B cell (primary cell): ENCODE measurements around the gene PARP12. TPM values are rescaled to one million over a fixed set of nuclear protein-coding genes. Genes with fewer than 3 reads are reported as not detected.

ENCODE experiments used
- ATAC-seq: fragments of 200-7000 bp; cut with Tn5 transposase; one replicate; pipeline ENCODE4 v1.10.0; 2021; ENCODE audit warnings: low read depth, mild to moderate bottlenecking, moderate number of reproducible peaks, moderate library complexity
- CTCF ChIA-PET: fragments of 350-600 bp; sonication (Branson Sonifier 250); formaldehyde crosslinking; loops from one replicate; lab custom pipeline; 2021; ENCODE audit warnings: antibody characterized with exemption, inconsistent platforms; lab: Charles Lee
- POLR2A ChIA-PET: fragments of 350-600 bp; sonication (Branson Sonifier 250); formaldehyde crosslinking; loops from one replicate; lab custom pipeline; 2021; ENCODE audit warnings: antibody characterized with exemption; lab: Charles Lee
- DNase-seq: peaks from one replicate; pipeline ENCODE4 v3.0.0; 2013
- H2AFZ ChIP-seq: 2 replicates; pipeline ENCODE4 v1.6.1; 2012; ENCODE audit warnings: mild to moderate bottlenecking, low read depth, low read length; ENCODE audit not compliant: insufficient read depth, poor library complexity, severe bottlenecking
- H3K27ac ChIP-seq, 2 donors: 1 replicate in 1 of 2; 2 replicates in 1 of 2; pipeline ENCODE4 v1.5.1; 2012 to 2013; ENCODE audit warnings: low read length in 2 of 2, mild to moderate bottlenecking in 2 of 2, moderate library complexity in 1 of 2
- H3K27me3 ChIP-seq, 4 experiments: fragments of 200-600 bp in 1 of 4; sonication (generic) in 1 of 4; replicated peaks in 1 of 4; 1 replicate in 2 of 4; 2 replicates in 2 of 4; pipeline versions ENCODE4 v1.6.1 to v1.7.0; 2013 to 2016; ENCODE audit warnings: low read length in 3 of 4, mild to moderate bottlenecking in 2 of 4, mixed read lengths in 1 of 4, moderate library complexity in 1 of 4; ENCODE audit not compliant: insufficient read depth in 4 of 4, control insufficient read depth in 3 of 4; ENCODE audit errors: control extremely low read depth in 1 of 4
- H3K36me3 ChIP-seq, 2 experiments: replicated peaks in 1 of 2; 1 replicate in 1 of 2; 2 replicates in 1 of 2; pipeline versions ENCODE4 v1.6.1 to v1.7.1; 2013; ENCODE audit warnings: low read length in 1 of 2; ENCODE audit not compliant: insufficient read depth in 2 of 2, control insufficient read depth in 1 of 2; ENCODE audit errors: control extremely low read depth in 1 of 2, extremely low read depth in 1 of 2
- H3K4me1 ChIP-seq, 2 donors: fragments of 200-600 bp in 1 of 2; sonication (generic) in 1 of 2; 1 replicate in 1 of 2; 2 replicates in 1 of 2; pipeline versions ENCODE4 v1.5.1 to v1.6.1; 2013 to 2017; ENCODE audit warnings: low read length in 2 of 2; ENCODE audit not compliant: control insufficient read depth in 2 of 2, insufficient read depth in 2 of 2
- H3K4me2 ChIP-seq: replicated peaks from 2 replicates; pipeline ENCODE3; 2012; ENCODE audit warnings: mild to moderate bottlenecking, low read depth, low read length; ENCODE audit not compliant: poor library complexity, severe bottlenecking
- H3K4me3 ChIP-seq, 5 experiments: fragments of 200-600 bp in 1 of 5; sonication (generic) in 1 of 5; 1 replicate in 3 of 5; 2 replicates in 2 of 5; pipeline versions ENCODE4 v1.5.1 to v1.7.0; 2011 to 2016; ENCODE audit warnings: low read length in 4 of 5, mild to moderate bottlenecking in 4 of 5, low read depth in 2 of 5, control low read depth in 1 of 5, moderate library complexity in 1 of 5; ENCODE audit not compliant: insufficient read depth in 1 of 5; ENCODE audit errors: control extremely low read depth in 1 of 5, extremely low read depth in 1 of 5
- H3K79me2 ChIP-seq: fragments of 200-600 bp; sonication (generic); one replicate; pipeline ENCODE4 v1.6.0; 2016; ENCODE audit warnings: low read length; ENCODE audit not compliant: control insufficient read depth, insufficient read depth
- H3K9ac ChIP-seq: fragments of 200-600 bp; sonication (generic); 2 replicates; pipeline ENCODE4 v1.6.1; 2017; ENCODE audit warnings: mild to moderate bottlenecking, low read length, moderate library complexity
- H3K9me3 ChIP-seq, 3 donors: one replicate each; pipeline versions ENCODE4 v1.6.1 to v1.7.1; 2013; ENCODE audit warnings: low read length in 2 of 3; ENCODE audit not compliant: control insufficient read depth in 2 of 3, insufficient read depth in 1 of 3; ENCODE audit errors: control extremely low read depth in 1 of 3
- H4K20me1 ChIP-seq: 2 replicates; pipeline ENCODE4 v1.6.0; 2012; ENCODE audit warnings: mild to moderate bottlenecking, low read length; ENCODE audit not compliant: insufficient read depth, control insufficient read depth, poor library complexity, severe bottlenecking
- H3K27ac Mint-ChIP-seq: one replicate; pipeline ENCODE4 v1.8.0; 2021; ENCODE audit warnings: mixed read lengths
- H3K27me3 Mint-ChIP-seq: one replicate; pipeline ENCODE4 v1.8.0; 2021; ENCODE audit warnings: mixed read lengths
- H3K4me1 Mint-ChIP-seq: one replicate; pipeline ENCODE4 v1.8.0; 2021; ENCODE audit warnings: mixed read lengths
- H3K4me3 Mint-ChIP-seq: one replicate; pipeline ENCODE4 v1.8.0; 2021; ENCODE audit warnings: mixed read lengths
- H3K9me3 Mint-ChIP-seq: one replicate; pipeline ENCODE4 v1.8.0; 2022; ENCODE audit warnings: mixed read lengths; ENCODE audit not compliant: insufficient read depth
- EZH2 ChIP-seq: IDR thresholded peaks from 2 replicates; pipeline ENCODE4 v1.6.1; 2012; ENCODE audit warnings: borderline replicate concordance, low read depth, mild to moderate bottlenecking, moderate library complexity, low read length; ENCODE audit not compliant: insufficient read depth, poor library complexity, severe bottlenecking
- WGBS: methylation state at CpG from one replicate; pipeline ENCODE4 v1.1.5; 2013; ENCODE audit warnings: missing lambda C conversion rate; ENCODE audit not compliant: insufficient coverage; 5-methylcytosine and 5-hydroxymethylcytosine counted together
- intact Hi-C: fragments of 100-400 bp; cut with micrococcal nuclease; formaldehyde crosslinking; loops from one replicate; pipeline ENCODE4 v1.10.0; 2022
- polyA plus RNA-seq: library from polyadenylated mRNA; depleted of rRNA; stranded (reverse); fragments of >200 nt; gene quantifications from 2 replicates; pipeline ENCODE4 v1.2.3, GENCODE V29; 2012
- total RNA-seq, 2 donors: library from RNA; stranded (reverse); fragments of 120-200 nt in 1 of 2; gene quantifications; 1 replicate in 1 of 2; 2 replicates in 1 of 2; pipeline versions ENCODE4 v1.2.3 to v1.2.4, GENCODE V29; 2013 to 2022
- TF ChIP-seq, protein P1 (sequence below): fragments of 200-600 bp; IDR thresholded peaks from one replicate; pipeline ENCODE4 v1.8.0; 2022; ENCODE audit warnings: antibody characterized with exemption, mild to moderate bottlenecking

The PARP12 gene
- total and polyA plus RNA-seq, 2 donors (not counting 1 experiment from before 2014, with no cell fraction given) = 170 to 177 TPM

DNA sequence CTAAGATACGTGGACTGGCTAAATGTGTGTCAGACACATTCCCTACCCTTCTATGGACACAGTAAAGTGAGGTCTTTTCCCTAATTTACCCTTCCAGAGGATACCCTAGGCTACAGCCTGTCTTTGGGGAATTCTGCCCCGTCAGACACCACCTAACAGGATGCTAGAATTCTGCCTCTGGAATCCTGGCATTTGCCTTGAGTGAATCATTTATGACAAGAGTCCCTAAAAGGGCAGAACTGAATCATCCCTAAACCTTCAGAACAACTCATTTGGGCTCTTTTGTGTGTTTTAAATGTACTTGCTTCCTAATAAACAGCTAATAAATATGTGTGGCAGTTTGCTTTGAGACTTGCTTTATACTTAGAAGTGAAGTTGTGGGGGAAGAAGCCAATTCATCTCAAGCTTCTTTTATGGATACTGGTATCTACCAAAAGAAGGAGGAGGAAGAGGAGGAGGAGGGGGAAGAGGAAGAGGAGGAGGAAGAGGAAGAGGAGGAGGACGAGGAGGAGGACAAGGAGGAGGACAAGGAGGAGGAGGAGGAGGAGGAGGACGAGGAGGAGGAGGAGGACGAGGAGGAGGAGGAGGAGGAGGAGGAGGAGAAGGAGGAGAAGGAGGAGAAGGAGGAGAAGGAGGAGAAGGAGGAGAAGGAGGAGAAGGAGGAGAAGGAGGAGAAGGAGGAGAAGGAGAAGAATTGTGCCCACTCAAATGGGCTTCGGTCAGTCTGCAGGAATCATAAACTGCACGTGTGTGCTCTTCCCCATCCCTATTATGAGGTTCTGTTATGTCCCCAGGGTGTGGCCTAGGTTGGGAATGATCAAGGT is 27.1 kb downstream of the PARP12 start:
- H3K79me2 ChIP-seq = peaks cover 7% of the 10 kb centered on the region
- 97% methylated on average over 3 of the region's 7 CpGs for WGBS
- no peak overlapping the region for H3K27ac Mint-ChIP-seq
- intact Hi-C loops = no loop called here
- H3K4me3 ChIP-seq = no peak overlapping the region
- no peaks in the 10 kb centered on the region for H3K27me3 ChIP-seq
- no peak overlapping the region for H3K27ac ChIP-seq
- ATAC-seq = no peak
- H3K4me1 ChIP-seq = peaks cover 9 to 15% of the 10 kb centered on the region in 2 donors
- H3K4me2 ChIP-seq = no peak overlapping the region
- H3K27me3 Mint-ChIP-seq = no peaks in the 10 kb centered on the region
- no peaks in the 10 kb centered on the region for H3K9me3 Mint-ChIP-seq
- TF ChIP-seq, protein P1, sequence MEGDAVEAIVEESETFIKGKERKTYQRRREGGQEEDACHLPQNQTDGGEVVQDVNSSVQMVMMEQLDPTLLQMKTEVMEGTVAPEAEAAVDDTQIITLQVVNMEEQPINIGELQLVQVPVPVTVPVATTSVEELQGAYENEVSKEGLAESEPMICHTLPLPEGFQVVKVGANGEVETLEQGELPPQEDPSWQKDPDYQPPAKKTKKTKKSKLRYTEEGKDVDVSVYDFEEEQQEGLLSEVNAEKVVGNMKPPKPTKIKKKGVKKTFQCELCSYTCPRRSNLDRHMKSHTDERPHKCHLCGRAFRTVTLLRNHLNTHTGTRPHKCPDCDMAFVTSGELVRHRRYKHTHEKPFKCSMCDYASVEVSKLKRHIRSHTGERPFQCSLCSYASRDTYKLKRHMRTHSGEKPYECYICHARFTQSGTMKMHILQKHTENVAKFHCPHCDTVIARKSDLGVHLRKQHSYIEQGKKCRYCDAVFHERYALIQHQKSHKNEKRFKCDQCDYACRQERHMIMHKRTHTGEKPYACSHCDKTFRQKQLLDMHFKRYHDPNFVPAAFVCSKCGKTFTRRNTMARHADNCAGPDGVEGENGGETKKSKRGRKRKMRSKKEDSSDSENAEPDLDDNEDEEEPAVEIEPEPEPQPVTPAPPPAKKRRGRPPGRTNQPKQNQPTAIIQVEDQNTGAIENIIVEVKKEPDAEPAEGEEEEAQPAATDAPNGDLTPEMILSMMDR = no peak
- TF ChIP-seq EZH2 = no peak
- H4K20me1 ChIP-seq = peaks cover 40% of the 10 kb centered on the region
- DNase-seq = no peak
- no peak overlapping the region for H3K9ac ChIP-seq
- H3K4me1 Mint-ChIP-seq = peaks cover 21% of the 10 kb centered on the region
- ChIA-PET POLR2A (interaction anchor here (0.6 to 0.7 kb wide), 2 partner anchors 286 to 362 kb away, joined by 3 to 9 read pairs; no protein-coding TSS in a partner anchor), CTCF (no interaction called here)
- H3K36me3 ChIP-seq = peaks cover 0 to 62% of the 10 kb centered on the region in 2 experiments
- H3K4me3 Mint-ChIP-seq = no peak overlapping the region
- no peak overlapping the region for H2AFZ ChIP-seq
- no peaks in the 10 kb centered on the region for H3K9me3 ChIP-seq

DNA sequence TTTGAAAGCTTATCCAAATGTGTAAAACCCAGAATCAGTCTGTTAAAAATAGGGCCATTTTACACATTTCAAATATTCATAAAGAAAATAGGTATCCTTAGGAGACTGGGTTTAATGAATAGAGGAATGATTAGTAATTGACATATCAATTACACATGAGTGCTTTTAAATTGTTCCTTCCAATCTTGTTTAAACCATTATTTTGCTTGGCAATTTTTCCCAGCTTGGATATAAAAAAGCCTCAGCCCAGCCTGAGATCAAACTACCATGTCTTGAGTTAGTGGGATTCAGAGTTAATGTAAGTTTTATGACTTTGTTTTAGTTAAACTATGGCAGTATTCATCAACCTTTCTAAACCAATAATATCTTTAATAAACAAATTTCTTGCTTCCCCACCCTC is 28.3 kb downstream of the PARP12 start:
- peaks cover 21% of the 10 kb centered on the region for H3K4me1 Mint-ChIP-seq
- Histone ChIP-seq H3K9me3 (no peaks in the 10 kb centered on the region), H3K36me3 (peaks cover 0 to 54% of the 10 kb centered on the region in 2 experiments), H3K27ac (no peak overlapping the region), H2AFZ (no peak overlapping the region), H3K4me3 (no peak overlapping the region), H3K4me1 (peaks cover 9 to 15% of the 10 kb centered on the region in 2 donors), H3K4me2 (no peak overlapping the region), H3K27me3 (no peaks in the 10 kb centered on the region), H3K9ac (no peak overlapping the region), H3K79me2 (no peaks in the 10 kb centered on the region), H4K20me1 (peaks cover 30% of the 10 kb centered on the region)
- H3K9me3 Mint-ChIP-seq = no peaks in the 10 kb centered on the region
- DNase-seq (no peak), ATAC-seq (no peak)
- ChIA-PET POLR2A (no interaction called here), CTCF (interaction anchor here (1.4 kb wide), 1 partner anchor 28 kb away, joined by 4 read pairs; the partner anchor contains the start of gene PARP12)
- intact Hi-C loops = no loop called here
- no peak overlapping the region for H3K27ac Mint-ChIP-seq
- H3K27me3 Mint-ChIP-seq = no peaks in the 10 kb centered on the region
- H3K4me3 Mint-ChIP-seq = no peak overlapping the region
- TF ChIP-seq, protein P1 = no peak
- no peak for TF ChIP-seq EZH2
